ENCODE measurements around the gene ANKRD33B.

DNA sequence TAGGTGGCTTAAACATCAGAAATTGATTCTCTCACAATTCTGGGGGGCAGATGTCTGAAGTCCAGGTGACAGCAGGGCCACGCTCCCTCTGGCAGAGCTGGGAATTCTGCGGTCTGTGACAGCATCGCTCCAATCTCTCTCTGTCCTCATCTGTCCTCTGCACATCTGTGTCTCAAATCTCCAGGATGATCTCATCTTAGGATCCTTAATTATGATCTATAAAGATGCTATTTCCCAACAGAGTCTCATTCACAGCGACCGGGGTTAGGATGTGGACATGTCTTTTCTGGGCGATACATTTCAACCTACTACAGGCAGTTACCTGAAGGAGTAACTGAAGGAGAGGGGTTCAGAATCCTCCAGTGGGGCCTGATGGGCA, 31.4 kb downstream of the ANKRD33B start:
- TF ChIP-seq, protein P1, sequence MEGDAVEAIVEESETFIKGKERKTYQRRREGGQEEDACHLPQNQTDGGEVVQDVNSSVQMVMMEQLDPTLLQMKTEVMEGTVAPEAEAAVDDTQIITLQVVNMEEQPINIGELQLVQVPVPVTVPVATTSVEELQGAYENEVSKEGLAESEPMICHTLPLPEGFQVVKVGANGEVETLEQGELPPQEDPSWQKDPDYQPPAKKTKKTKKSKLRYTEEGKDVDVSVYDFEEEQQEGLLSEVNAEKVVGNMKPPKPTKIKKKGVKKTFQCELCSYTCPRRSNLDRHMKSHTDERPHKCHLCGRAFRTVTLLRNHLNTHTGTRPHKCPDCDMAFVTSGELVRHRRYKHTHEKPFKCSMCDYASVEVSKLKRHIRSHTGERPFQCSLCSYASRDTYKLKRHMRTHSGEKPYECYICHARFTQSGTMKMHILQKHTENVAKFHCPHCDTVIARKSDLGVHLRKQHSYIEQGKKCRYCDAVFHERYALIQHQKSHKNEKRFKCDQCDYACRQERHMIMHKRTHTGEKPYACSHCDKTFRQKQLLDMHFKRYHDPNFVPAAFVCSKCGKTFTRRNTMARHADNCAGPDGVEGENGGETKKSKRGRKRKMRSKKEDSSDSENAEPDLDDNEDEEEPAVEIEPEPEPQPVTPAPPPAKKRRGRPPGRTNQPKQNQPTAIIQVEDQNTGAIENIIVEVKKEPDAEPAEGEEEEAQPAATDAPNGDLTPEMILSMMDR (IDR thresholded peaks at IDR 0.05 in 8 of 11, conservative IDR thresholded peaks at IDR 0.05 in 3 of 11), result no peak
- TF ChIP-seq POLR2AphosphoS5 (IDR thresholded peaks at IDR 0.05) (no peak), POLR2A (IDR thresholded peaks at IDR 0.05) (no peak)
